Osteoblast (primary cell): ENCODE measurements around the gene ELOA. TPM values are rescaled to one million over a fixed set of nuclear protein-coding genes. Genes with fewer than 3 reads are reported as not detected.
"Not testable (repeated sequence)": the region's sequence is repeated elsewhere in the genome, so short reads cannot be mapped to it uniquely, and the experiment has no call there.

Source experiments
- DNase-seq: peaks from one replicate; pipeline ENCODE4 v3.0.0; 2011; ENCODE audit warnings: low spot score, mixed read lengths; ENCODE audit not compliant: insufficient read length; ENCODE audit errors: missing footprints
- H2AFZ ChIP-seq: 2 replicates; pipeline ENCODE4 v1.6.0; 2011; ENCODE audit warnings: mild to moderate bottlenecking, low read length
- H3K27ac ChIP-seq: 2 replicates; pipeline ENCODE4 v1.5.1; 2011; ENCODE audit warnings: mild to moderate bottlenecking, low read depth, low read length, moderate library complexity
- H3K27me3 ChIP-seq: 2 replicates; pipeline ENCODE4 v1.6.0; 2012; ENCODE audit warnings: mild to moderate bottlenecking, control low read depth, inconsistent platforms, low read length, moderate library complexity; ENCODE audit not compliant: insufficient read depth
- H3K36me3 ChIP-seq: 2 replicates; pipeline ENCODE4 v1.5.1; 2011; ENCODE audit warnings: mild to moderate bottlenecking, low read length, control low read depth, moderate library complexity; ENCODE audit not compliant: insufficient read depth
- H3K4me1 ChIP-seq: 2 replicates; pipeline ENCODE4 v1.5.1; 2011; ENCODE audit warnings: mild to moderate bottlenecking, low read length, control low read depth, moderate library complexity; ENCODE audit not compliant: insufficient read depth
- H3K4me2 ChIP-seq: 2 replicates; pipeline ENCODE4 v1.6.0; 2011; ENCODE audit warnings: mild to moderate bottlenecking, low read length; ENCODE audit not compliant: insufficient read depth
- H3K4me3 ChIP-seq: fragments of 200-600 bp; sonication (generic); 3 replicates; pipeline ENCODE4 v1.5.1; 2012; ENCODE audit warnings: mild to moderate bottlenecking, low read length, inconsistent platforms; ENCODE audit not compliant: insufficient read depth
- H3K79me2 ChIP-seq: 2 replicates; pipeline ENCODE4 v1.6.0; 2012; ENCODE audit warnings: mild to moderate bottlenecking, low read length, control low read depth, inconsistent platforms; ENCODE audit not compliant: insufficient read depth
- H3K9me3 ChIP-seq: 2 replicates; pipeline ENCODE4 v1.5.1; 2011; ENCODE audit warnings: low read depth, low read length, control low read depth
- H4K20me1 ChIP-seq: 2 replicates; pipeline ENCODE4 v1.6.0; 2012; ENCODE audit warnings: mild to moderate bottlenecking, low read length, control low read depth; ENCODE audit not compliant: insufficient read depth
- CTCF ChIP-seq: IDR thresholded peaks from 2 replicates; pipeline ENCODE4 v1.5.1; 2011; ENCODE audit warnings: mild to moderate bottlenecking, low read depth, low read length, moderate library complexity; ENCODE audit errors: extremely low read depth
- total RNA-seq: library from RNA; depleted of rRNA; stranded (reverse); fragments of >200 nt; gene quantifications from 2 replicates; pipeline ENCODE4 v1.2.3, GENCODE V29; 2012

The ELOA gene
- total RNA-seq, 1 donor = 42.0 TPM

- no peak for DNase-seq
- no peaks in the 10 kb centered on the region for H3K9me3 ChIP-seq
- peaks cover 18% of the 10 kb centered on the region for H3K4me1 ChIP-seq
- peaks cover 46% of the 10 kb centered on the region for H3K79me2 ChIP-seq
- TF ChIP-seq CTCF = no peak
- no peak overlapping the region for H3K4me3 ChIP-seq
- H3K27me3 ChIP-seq = no peaks in the 10 kb centered on the region
- peaks cover 2% of the 10 kb centered on the region for H3K36me3 ChIP-seq
- H4K20me1 ChIP-seq = peaks cover 10% of the 10 kb centered on the region
- no peak overlapping the region for H2AFZ ChIP-seq
- H3K4me2 ChIP-seq = no peak overlapping the region
- H3K27ac ChIP-seq = no peak overlapping the region
Observed at GRCh38 chr1:23776217-23776616, 32.9 kb downstream of the ELOA start.

DNA sequence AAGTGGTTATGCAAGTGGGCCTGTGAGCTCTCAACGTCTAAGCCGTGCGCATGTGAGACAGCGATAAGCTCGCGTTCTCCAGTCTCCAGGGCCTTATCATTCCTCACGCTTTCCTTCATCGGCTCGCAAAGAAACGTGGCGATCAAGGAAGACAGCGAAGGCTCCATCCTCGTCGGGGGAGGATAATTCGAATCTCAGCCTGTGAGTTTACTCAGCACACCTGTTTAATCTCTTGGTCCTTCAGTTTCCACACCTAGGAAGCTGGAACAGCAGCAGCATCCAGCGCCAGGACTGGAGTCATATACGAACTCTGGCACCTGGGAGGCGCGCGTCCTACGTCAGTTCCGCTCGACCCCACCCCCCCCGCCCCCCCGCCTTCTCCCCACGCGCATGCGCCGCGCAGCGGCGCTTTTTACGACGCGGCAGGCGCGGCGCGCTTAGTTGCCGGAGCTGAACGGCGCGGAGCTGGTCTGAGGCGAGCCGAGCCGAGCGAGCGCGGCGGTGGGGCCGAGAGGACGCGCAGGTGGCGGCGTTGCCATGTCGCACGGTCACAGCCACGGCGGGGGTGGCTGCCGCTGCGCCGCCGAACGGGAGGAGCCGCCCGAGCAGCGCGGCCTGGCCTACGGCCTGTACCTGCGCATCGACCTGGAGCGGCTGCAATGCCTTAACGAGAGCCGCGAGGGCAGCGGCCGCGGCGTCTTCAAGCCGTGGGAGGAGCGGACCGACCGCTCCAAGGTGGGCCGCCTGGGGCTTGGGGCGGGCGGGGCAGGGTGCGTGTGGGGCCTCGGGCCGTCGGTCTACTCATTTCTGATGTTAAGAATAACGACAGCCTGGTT lies 34.9 kb downstream of the ELOA start, which contains the start of gene PITHD1:
PITHD1 (plus strand) TSS at position 440 of the 836 bp plus-strand sequence; CDS start at position 538, 98 bp downstream.
- Histone ChIP-seq H3K27me3 (no peaks in the 10 kb centered on the region), H3K4me3 (peak within 1 kb of the TSS; percentile 84), H3K27ac (peak within 1 kb of the TSS; percentile 97), H3K4me1 (peaks cover 18% of the 10 kb centered on the region), H2AFZ (peak within 1 kb of the TSS; percentile 100), H4K20me1 (peaks cover 10% of the 10 kb centered on the region), H3K4me2 (peak within 1 kb of the TSS; percentile 91), H3K79me2 (peaks cover 59% of the 10 kb centered on the region), H3K9me3 (no peaks in the 10 kb centered on the region), H3K36me3 (peaks cover 10% of the 10 kb centered on the region)
- no peak for TF ChIP-seq CTCF
- peak; percentile 96 for DNase-seq

DNA sequence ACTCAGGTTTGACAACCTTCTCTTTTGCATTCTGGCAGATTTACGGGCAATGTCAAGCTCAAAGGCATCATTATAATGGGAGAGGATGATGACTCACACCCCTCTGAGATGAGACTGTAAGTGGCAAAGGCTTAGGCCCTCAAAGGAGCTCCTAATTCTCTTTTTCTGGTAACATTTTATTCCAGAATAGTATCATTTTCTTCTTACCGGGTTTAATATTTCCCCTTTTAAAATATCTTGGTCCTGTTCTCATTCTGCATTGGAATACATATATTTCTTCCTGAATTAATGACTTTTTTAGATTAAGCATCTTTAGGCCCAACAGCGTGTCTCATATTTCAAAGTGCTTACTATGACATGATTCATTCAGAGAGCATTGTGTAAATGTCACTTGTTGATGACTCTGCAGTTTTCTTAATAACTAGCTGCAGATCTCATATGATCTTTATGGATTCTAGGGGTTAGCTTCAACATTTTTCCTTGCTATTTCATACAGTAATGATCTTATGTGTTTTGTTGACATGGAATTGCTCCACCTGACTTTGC lies 36.6 kb downstream of the ELOA start:
- no peak for TF ChIP-seq CTCF
- peak overlapping the region; percentile 91 for H3K4me2 ChIP-seq
- H3K36me3 ChIP-seq = peaks cover 19% of the 10 kb centered on the region
- H3K27me3 ChIP-seq = no peaks in the 10 kb centered on the region
- peaks cover 7% of the 10 kb centered on the region for H4K20me1 ChIP-seq
- H3K4me1 ChIP-seq = peaks cover 18% of the 10 kb centered on the region
- H2AFZ ChIP-seq = no peak overlapping the region
- H3K27ac ChIP-seq = peak overlapping the region; percentile 97
- peak overlapping the region; percentile 84 for H3K4me3 ChIP-seq
- peak; percentile 92 for DNase-seq
- H3K9me3 ChIP-seq = no peaks in the 10 kb centered on the region
- H3K79me2 ChIP-seq = peaks cover 64% of the 10 kb centered on the region

DNA sequence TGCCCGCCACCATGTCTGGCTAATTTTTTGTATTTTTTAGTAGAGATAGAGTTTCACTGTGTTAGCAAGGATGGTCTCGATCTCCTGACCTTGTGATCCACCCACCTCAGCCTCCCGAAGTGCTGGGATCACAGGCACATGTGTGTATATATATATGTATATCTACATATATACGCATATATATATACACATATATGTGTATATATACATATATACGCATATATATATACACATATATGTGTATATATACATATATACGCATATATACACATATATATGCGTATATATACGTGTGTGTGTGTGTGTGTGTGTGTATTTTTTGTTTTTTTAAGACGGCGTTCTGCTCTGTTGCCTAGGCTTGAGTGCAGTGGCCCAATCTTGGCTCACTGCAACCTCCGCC lies 39.9 kb downstream of the ELOA start:
- Histone ChIP-seq H3K79me2 (peaks cover 66% of the 10 kb centered on the region), H3K4me1 (peaks cover 18% of the 10 kb centered on the region), H3K36me3 (peaks cover 48% of the 10 kb centered on the region)
- not testable (repeated sequence) for H3K4me3 ChIP-seq, H3K27ac ChIP-seq, H3K9me3 ChIP-seq, DNase-seq, H2AFZ ChIP-seq, H3K4me2 ChIP-seq, H4K20me1 ChIP-seq, H3K27me3 ChIP-seq
